NCI-H2107 treated with DMSO at 0.1 percent for 48 hours (cell line): ENCODE results near the gene RIPK4.
"Not testable (repeated sequence)": the region's sequence is repeated elsewhere in the genome, so short reads cannot be mapped to it uniquely, and the experiment has no call there.

Experiments
- DNase-seq: peaks from one replicate; lab custom pipeline; 2025; ENCODE audit not compliant: unreplicated experiment; lab: John Stamatoyannopoulos, UW

RIPK4 gene

GRCh38 chr21:41698071-41698470 is 68.8 kb downstream of the RIPK4 start:
- no peak for DNase-seq

GRCh38 chr21:41695513-41695912 is 71.3 kb downstream of the RIPK4 start:
- peak; percentile 31 for DNase-seq

GRCh38 chr21:41694042-41694441 is 72.8 kb downstream of the RIPK4 start:
- DNase-seq, result not testable (repeated sequence)

GRCh38 chr21:41692185-41692565 is 74.7 kb downstream of the RIPK4 start:
- DNase-seq, result no peak

GRCh38 chr21:41691205-41692184 is 75.4 kb downstream of the RIPK4 start:
- no peak for DNase-seq
